OCI-LY7 (cell line): Measurements from ENCODE around the gene LRRC38. TPM values are rescaled to one million over a fixed set of nuclear protein-coding genes. Genes with fewer than 3 reads are reported as not detected.

ENCODE experiments used
- BruUV-seq: library from RNA; stranded (reverse); fragments of 400-500 nt; replicated peaks from 2 replicates; lab custom pipeline; 2021; lab: Mats Ljungman, UMichigan
- CTCF ChIA-PET: fragments of 300-600 bp; sonication (Branson Sonifier 250); formaldehyde crosslinking; loops from one replicate; lab custom pipeline; 2022; ENCODE audit warnings: antibody characterized with exemption; ENCODE audit not compliant: unreplicated experiment; lab: Charles Lee
- POLR2A ChIA-PET: fragments of 300-600 bp; sonication (Branson Sonifier 250); formaldehyde crosslinking; loops from one replicate; lab custom pipeline; 2022; ENCODE audit warnings: antibody characterized with exemption; lab: Charles Lee
- DNase-seq: peaks from one replicate; pipeline ENCODE4 v3.0.0-alpha.2; 2015; ENCODE audit warnings: low spot score
- H2AFZ ChIP-seq: fragments of 200-600 bp; sonication (generic), shearing (Covaris generic); 2 replicates; pipeline ENCODE4 v1.6.1; 2014; ENCODE audit warnings: mild to moderate bottlenecking, antibody characterized with exemption, low read length, moderate library complexity
- H3K27ac ChIP-seq: fragments of 200-600 bp; sonication (generic); 2 replicates; pipeline ENCODE4 v1.5.1; 2014; ENCODE audit warnings: mixed run types, low read depth, mild to moderate bottlenecking, moderate library complexity, low read length, inconsistent platforms; ENCODE audit not compliant: poor library complexity, severe bottlenecking
- H3K36me3 ChIP-seq: fragments of 200-600 bp; sonication (generic); 2 replicates; pipeline ENCODE4 v1.6.1; 2014; ENCODE audit warnings: mild to moderate bottlenecking, antibody characterized with exemption, low read length, moderate library complexity, mixed read lengths; ENCODE audit not compliant: insufficient read depth
- H3K4me1 ChIP-seq: fragments of 200-600 bp; sonication (generic); 2 replicates; pipeline ENCODE4 v1.5.1; 2014; ENCODE audit warnings: mild to moderate bottlenecking, low read length; ENCODE audit not compliant: insufficient read depth, poor library complexity, severe bottlenecking
- H3K4me2 ChIP-seq: fragments of 200-600 bp; sonication (generic); 2 replicates; pipeline ENCODE4 v1.6.1; 2014; ENCODE audit warnings: mild to moderate bottlenecking, low read length
- H3K4me3 ChIP-seq: fragments of 200-600 bp; sonication (generic); 2 replicates; pipeline ENCODE4 v1.5.1; 2014; ENCODE audit warnings: mild to moderate bottlenecking, low read depth, low read length; ENCODE audit not compliant: poor library complexity, severe bottlenecking
- H3K79me2 ChIP-seq: fragments of 200-600 bp; sonication (generic); 2 replicates; pipeline ENCODE4 v1.6.1; 2016; ENCODE audit warnings: low read depth, mild to moderate bottlenecking, low read length, moderate library complexity, mixed read lengths; ENCODE audit not compliant: insufficient read depth
- H3K9me2 ChIP-seq: fragments of 200-600 bp; sonication (generic); 2 replicates; pipeline ENCODE4 v1.6.1; 2016; ENCODE audit warnings: mild to moderate bottlenecking, low read length, mixed read lengths; ENCODE audit not compliant: insufficient read depth
- H3K9me3 ChIP-seq: fragments of 200-600 bp; sonication (generic); 2 replicates; pipeline ENCODE4 v1.6.1; 2014; ENCODE audit warnings: mild to moderate bottlenecking, mixed run types, low read length, mixed read lengths
- H4K20me1 ChIP-seq: fragments of 200-600 bp; sonication (generic); 2 replicates; pipeline ENCODE4 v1.6.1; 2014; ENCODE audit warnings: mild to moderate bottlenecking, antibody characterized with exemption, low read length, moderate library complexity, mixed read lengths; ENCODE audit not compliant: insufficient read depth
- CTCF ChIP-seq: fragments of 200-600 bp; sonication (generic); conservative IDR thresholded peaks from 2 replicates; pipeline ENCODE4 v1.5.1; 2014; ENCODE audit warnings: mild to moderate bottlenecking, antibody characterized with exemption, low read length, moderate library complexity, mixed read lengths
- EZH2phosphoT487 ChIP-seq: fragments of 200-600 bp; sonication (generic); IDR thresholded peaks from 2 replicates; pipeline ENCODE4 v1.6.1; 2018; ENCODE audit warnings: low read depth, borderline replicate concordance, mild to moderate bottlenecking, mixed run types, antibody characterized with exemption, low read length, moderate library complexity, mixed read lengths
- intact Hi-C: fragments of 100-400 bp; cut with micrococcal nuclease; formaldehyde crosslinking; loops from one replicate; pipeline ENCODE4 v1.10.0; 2022; ENCODE audit not compliant: unreplicated experiment
- total RNA-seq, 2 experiments: library from RNA; depleted of rRNA in 1 of 2; stranded (reverse); fragments of >200 nt in 1 of 2; shearing (Covaris generic) in 1 of 2; gene quantifications; 2 replicates each; pipeline ENCODE4 v1.2.3, GENCODE V29; 2014 to 2022

Gene LRRC38
- total RNA-seq, 2 experiments from 2014 or later = not detected

GRCh38 chr1:13462682-13463081 lies 51.1 kb downstream of the LRRC38 start:
- H3K36me3 ChIP-seq = no peaks in the 10 kb centered on the region
- no peaks in the 10 kb centered on the region for H3K9me2 ChIP-seq
- intact Hi-C loops = no loop called here
- H3K9me3 ChIP-seq = no peaks in the 10 kb centered on the region
- TF ChIP-seq EZH2phosphoT487 (no peak), CTCF (no peak)
- no peaks in the 10 kb centered on the region for H3K79me2 ChIP-seq
- no peak overlapping the region for H2AFZ ChIP-seq
- H4K20me1 ChIP-seq = no peaks in the 10 kb centered on the region
- ChIA-PET POLR2A (no interaction called here), CTCF (no interaction called here)
- no peak overlapping the region for H3K4me2 ChIP-seq
- H3K4me1 ChIP-seq = no peaks in the 10 kb centered on the region
- no TSS peak for BruUV-seq
- no peak overlapping the region for H3K27ac ChIP-seq
- DNase-seq = no peak
- H3K4me3 ChIP-seq = no peak overlapping the region

- no peak for TF ChIP-seq CTCF
- TF ChIP-seq EZH2phosphoT487 = no peak
- no peak overlapping the region for H3K4me3 ChIP-seq
- no peaks in the 10 kb centered on the region for H3K79me2 ChIP-seq
- ChIA-PET CTCF (no interaction called here), POLR2A (no interaction called here)
- no peaks in the 10 kb centered on the region for H3K9me2 ChIP-seq
- no peaks in the 10 kb centered on the region for H3K4me1 ChIP-seq
- H3K9me3 ChIP-seq = no peaks in the 10 kb centered on the region
- no TSS peak for BruUV-seq
- H3K27ac ChIP-seq = no peak overlapping the region
- intact Hi-C loops = no loop called here
- DNase-seq = no peak
- no peak overlapping the region for H3K4me2 ChIP-seq
- H3K36me3 ChIP-seq = no peaks in the 10 kb centered on the region
- H2AFZ ChIP-seq = no peak overlapping the region
- no peaks in the 10 kb centered on the region for H4K20me1 ChIP-seq
Observed at GRCh38 chr1:13461977-13462376, 51.8 kb downstream of the LRRC38 start.

- H4K20me1 ChIP-seq = no peaks in the 10 kb centered on the region
- POLR2A ChIA-PET = interaction anchor here (0.5 kb wide), 1 partner anchor 62 kb away, joined by 4 read pairs; no protein-coding TSS in a partner anchor
- no peaks in the 10 kb centered on the region for H3K36me3 ChIP-seq
- no peak overlapping the region for H3K4me2 ChIP-seq
- CTCF ChIA-PET = no interaction called here
- H3K27ac ChIP-seq = no peak overlapping the region
- H3K79me2 ChIP-seq = no peaks in the 10 kb centered on the region
- H3K9me3 ChIP-seq = no peaks in the 10 kb centered on the region
- DNase-seq = no peak
- TF ChIP-seq EZH2phosphoT487 = no peak
- H3K4me1 ChIP-seq = no peaks in the 10 kb centered on the region
- no TSS peak for BruUV-seq
- intact Hi-C loops = no loop called here
- no peak overlapping the region for H3K4me3 ChIP-seq
- H2AFZ ChIP-seq = no peak overlapping the region
- no peaks in the 10 kb centered on the region for H3K9me2 ChIP-seq
Observed at GRCh38 chr1:13456904-13457532, 56.8 kb downstream of the LRRC38 start.
